ENCODE data around the gene AKAP13. TPM values are rescaled to one million over a fixed set of nuclear protein-coding genes. Genes with fewer than 3 reads are reported as not detected.

The AKAP13 gene
- total and polyA plus RNA-seq, 2 of the 13 experiments (the other 11 are each of a cell fraction or from before 2014, with no cell fraction given): 6.7 to 27.1 TPM

DNA sequence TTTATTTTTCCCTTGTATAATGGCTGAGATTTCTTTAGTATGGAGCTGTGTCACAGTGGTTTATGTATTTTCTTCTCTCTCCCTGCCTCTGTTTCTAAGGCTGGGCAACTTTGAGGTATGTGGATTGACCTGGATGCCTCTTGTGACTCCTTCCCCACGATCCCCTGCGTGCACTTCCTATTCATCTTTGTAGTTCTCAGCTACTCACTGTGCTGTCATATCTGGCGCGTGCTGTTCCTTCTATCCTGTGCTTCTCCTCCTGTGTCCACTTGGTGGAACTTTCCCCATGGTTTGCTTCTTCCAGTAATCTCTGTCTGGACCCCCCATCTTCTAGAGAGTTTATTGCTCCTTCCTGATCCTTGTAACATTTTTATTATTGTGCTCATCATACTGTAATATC is 97.3 kb downstream of the AKAP13 start (continued):
- TF ChIP-seq, protein P1, sequence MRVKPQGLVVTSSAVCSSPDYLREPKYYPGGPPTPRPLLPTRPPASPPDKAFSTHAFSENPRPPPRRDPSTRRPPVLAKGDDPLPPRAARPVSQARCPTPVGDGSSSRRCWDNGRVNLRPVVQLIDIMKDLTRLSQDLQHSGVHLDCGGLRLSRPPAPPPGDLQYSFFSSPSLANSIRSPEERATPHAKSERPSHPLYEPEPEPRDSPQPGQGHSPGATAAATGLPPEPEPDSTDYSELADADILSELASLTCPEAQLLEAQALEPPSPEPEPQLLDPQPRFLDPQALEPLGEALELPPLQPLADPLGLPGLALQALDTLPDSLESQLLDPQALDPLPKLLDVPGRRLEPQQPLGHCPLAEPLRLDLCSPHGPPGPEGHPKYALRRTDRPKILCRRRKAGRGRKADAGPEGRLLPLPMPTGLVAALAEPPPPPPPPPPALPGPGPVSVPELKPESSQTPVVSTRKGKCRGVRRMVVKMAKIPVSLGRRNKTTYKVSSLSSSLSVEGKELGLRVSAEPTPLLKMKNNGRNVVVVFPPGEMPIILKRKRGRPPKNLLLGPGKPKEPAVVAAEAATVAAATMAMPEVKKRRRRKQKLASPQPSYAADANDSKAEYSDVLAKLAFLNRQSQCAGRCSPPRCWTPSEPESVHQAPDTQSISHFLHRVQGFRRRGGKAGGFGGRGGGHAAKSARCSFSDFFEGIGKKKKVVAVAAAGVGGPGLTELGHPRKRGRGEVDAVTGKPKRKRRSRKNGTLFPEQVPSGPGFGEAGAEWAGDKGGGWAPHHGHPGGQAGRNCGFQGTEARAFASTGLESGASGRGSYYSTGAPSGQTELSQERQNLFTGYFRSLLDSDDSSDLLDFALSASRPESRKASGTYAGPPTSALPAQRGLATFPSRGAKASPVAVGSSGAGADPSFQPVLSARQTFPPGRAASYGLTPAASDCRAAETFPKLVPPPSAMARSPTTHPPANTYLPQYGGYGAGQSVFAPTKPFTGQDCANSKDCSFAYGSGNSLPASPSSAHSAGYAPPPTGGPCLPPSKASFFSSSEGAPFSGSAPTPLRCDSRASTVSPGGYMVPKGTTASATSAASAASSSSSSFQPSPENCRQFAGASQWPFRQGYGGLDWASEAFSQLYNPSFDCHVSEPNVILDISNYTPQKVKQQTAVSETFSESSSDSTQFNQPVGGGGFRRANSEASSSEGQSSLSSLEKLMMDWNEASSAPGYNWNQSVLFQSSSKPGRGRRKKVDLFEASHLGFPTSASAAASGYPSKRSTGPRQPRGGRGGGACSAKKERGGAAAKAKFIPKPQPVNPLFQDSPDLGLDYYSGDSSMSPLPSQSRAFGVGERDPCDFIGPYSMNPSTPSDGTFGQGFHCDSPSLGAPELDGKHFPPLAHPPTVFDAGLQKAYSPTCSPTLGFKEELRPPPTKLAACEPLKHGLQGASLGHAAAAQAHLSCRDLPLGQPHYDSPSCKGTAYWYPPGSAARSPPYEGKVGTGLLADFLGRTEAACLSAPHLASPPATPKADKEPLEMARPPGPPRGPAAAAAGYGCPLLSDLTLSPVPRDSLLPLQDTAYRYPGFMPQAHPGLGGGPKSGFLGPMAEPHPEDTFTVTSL (CRISPR knock-in tag; IDR thresholded peaks at IDR 0.05; ENCODE audit: borderline replicate concordance): no peak
- TF ChIP-seq TOE1 (CRISPR knock-in tag; IDR thresholded peaks at IDR 0.05) (no peak), SATB2 (CRISPR knock-in tag; IDR thresholded peaks at IDR 0.05) (no peak), ARNT2 (CRISPR knock-in tag; IDR thresholded peaks at IDR 0.05; ENCODE audit: low read depth) (no peak), MAFF (IDR thresholded peaks at IDR 0.05; ENCODE audit: low read depth, low read length) (no peak), ZSCAN12 (CRISPR knock-in tag; IDR thresholded peaks at IDR 0.05) (no peak)

DNA sequence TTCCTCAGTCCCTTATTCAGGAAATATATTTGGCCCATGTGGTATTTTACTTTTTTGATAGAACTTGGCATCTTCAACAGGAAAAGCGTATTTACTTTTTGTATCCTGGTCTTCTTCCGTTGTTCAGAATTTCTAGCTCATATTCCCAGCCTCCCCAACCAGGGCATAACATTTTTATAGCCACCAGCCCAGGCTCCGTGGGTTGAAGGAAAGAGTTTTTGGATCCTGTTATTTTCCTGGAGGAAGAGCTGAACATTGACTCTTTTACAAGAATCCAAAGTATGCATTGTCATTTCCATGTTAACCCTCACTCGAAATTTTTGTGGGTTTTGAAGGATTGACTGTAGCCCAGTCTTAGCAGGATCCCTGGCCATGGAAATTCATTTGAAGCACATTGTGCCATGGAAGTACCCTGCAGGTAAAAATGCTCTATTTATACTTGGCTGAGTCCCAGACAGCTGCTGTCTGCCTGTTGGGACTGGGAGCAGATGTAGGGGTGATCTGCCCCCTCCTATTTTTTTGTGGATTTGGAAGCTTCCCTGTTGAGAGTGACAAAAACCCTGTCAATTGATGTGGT is 98.8 kb downstream of the AKAP13 start:
- no peak overlapping the region for H3K27ac ChIP-seq (ENCODE audit: extremely low read length, insufficient read depth, low read length)
- intact Hi-C loops (cut with micrococcal nuclease; ENCODE audit: unreplicated experiment): no loop called here
- H4K20me1 ChIP-seq (ENCODE audit: insufficient read depth, low read length): no peaks in the 10 kb centered on the region; the same call in 1 of the 2 replicates
- no TSS peak for BruUV-seq (replicated peaks)
- H3K79me2 ChIP-seq (ENCODE audit: insufficient read depth, low read length): peaks cover 12% of the 10 kb centered on the region
- 79% methylated on average over 4 of the region's 4 CpGs for WGBS (ENCODE audit: low lambda C conversion rate)
- FAIRE-seq (no peak), DNase-seq (ENCODE audit: low spot score) (no peak), ATAC-seq (no peak)
- H3K9me3 ChIP-seq (ENCODE audit: low read length): no peaks in the 10 kb centered on the region
- H3K4me3 ChIP-seq (replicated peaks in 1 of 3; ENCODE audit: insufficient read depth in 1 of 3, low read depth in 2 of 3, low read length in 3 of 3): no peak overlapping the region
- H3K9ac ChIP-seq (ENCODE audit: insufficient read depth, low read depth, low read length): no peak overlapping the region
- H3K4me1 ChIP-seq (ENCODE audit: insufficient read depth, low read length): peaks cover 27% of the 10 kb centered on the region
- in situ Hi-C loops (cut with HindIII; ENCODE audit: extremely low pct_ligation_motif_present, low pct_unique_long_range_greater_than_20kb): no loop called here
- H3K4me2 ChIP-seq (ENCODE audit: low read depth, low read length): no peak overlapping the region
- CTCF ChIA-PET (ENCODE audit: low intra/inter-chr PET ratio, low total read pairs): no interaction called here
- H3K36me3 ChIP-seq (replicated peaks in 1 of 2; ENCODE audit: control insufficient read depth in 1 of 2, insufficient read depth in 2 of 2, low read length in 2 of 2): no peaks in the 10 kb centered on the region
- no peak overlapping the region for H2AFZ ChIP-seq (ENCODE audit: low read length)
- POLR2A ChIA-PET: no interaction called here
- H3K27me3 ChIP-seq (ENCODE audit: control insufficient read depth in 1 of 2, insufficient read depth in 2 of 2, low read length in 2 of 2): no peaks in the 10 kb centered on the region
- TF ChIP-seq SIX4 (CRISPR knock-in tag; IDR thresholded peaks at IDR 0.05) (no peak), DPF2 (CRISPR knock-in tag; IDR thresholded peaks at IDR 0.05; ENCODE audit: borderline replicate concordance, low read depth) (no peak), NFYC (CRISPR knock-in tag; IDR thresholded peaks at IDR 0.05) (no peak), TBX2 (CRISPR knock-in tag; IDR thresholded peaks at IDR 0.05; ENCODE audit: borderline replicate concordance) (no peak), ZNF616 (CRISPR knock-in tag; IDR thresholded peaks at IDR 0.05; ENCODE audit: low read depth) (no peak), TGIF2 (CRISPR knock-in tag; IDR thresholded peaks at IDR 0.05) (no peak), ZNF136 (CRISPR knock-in tag; IDR thresholded peaks at IDR 0.05; ENCODE audit: low read depth) (no peak)
- TF ChIP-seq, protein P2, sequence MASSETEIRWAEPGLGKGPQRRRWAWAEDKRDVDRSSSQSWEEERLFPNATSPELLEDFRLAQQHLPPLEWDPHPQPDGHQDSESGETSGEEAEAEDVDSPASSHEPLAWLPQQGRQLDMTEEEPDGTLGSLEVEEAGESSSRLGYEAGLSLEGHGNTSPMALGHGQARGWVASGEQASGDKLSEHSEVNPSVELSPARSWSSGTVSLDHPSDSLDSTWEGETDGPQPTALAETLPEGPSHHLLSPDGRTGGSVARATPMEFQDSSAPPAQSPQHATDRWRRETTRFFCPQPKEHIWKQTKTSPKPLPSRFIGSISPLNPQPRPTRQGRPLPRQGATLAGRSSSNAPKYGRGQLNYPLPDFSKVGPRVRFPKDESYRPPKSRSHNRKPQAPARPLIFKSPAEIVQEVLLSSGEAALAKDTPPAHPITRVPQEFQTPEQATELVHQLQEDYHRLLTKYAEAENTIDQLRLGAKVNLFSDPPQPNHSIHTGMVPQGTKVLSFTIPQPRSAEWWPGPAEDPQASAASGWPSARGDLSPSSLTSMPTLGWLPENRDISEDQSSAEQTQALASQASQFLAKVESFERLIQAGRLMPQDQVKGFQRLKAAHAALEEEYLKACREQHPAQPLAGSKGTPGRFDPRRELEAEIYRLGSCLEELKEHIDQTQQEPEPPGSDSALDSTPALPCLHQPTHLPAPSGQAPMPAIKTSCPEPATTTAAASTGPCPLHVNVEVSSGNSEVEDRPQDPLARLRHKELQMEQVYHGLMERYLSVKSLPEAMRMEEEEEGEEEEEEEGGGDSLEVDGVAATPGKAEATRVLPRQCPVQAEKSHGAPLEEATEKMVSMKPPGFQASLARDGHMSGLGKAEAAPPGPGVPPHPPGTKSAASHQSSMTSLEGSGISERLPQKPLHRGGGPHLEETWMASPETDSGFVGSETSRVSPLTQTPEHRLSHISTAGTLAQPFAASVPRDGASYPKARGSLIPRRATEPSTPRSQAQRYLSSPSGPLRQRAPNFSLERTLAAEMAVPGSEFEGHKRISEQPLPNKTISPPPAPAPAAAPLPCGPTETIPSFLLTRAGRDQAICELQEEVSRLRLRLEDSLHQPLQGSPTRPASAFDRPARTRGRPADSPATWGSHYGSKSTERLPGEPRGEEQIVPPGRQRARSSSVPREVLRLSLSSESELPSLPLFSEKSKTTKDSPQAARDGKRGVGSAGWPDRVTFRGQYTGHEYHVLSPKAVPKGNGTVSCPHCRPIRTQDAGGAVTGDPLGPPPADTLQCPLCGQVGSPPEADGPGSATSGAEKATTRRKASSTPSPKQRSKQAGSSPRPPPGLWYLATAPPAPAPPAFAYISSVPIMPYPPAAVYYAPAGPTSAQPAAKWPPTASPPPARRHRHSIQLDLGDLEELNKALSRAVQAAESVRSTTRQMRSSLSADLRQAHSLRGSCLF (CRISPR knock-in tag; IDR thresholded peaks at IDR 0.05; ENCODE audit: borderline replicate concordance): no peak
